Vagina (tissue), 1 donor: Measurements from ENCODE around the gene NPLOC4. TPM values are rescaled to one million over a fixed set of nuclear protein-coding genes. Genes with fewer than 3 reads are reported as not detected.

ENCODE experiments used
- small RNA-seq: library from RNA; depleted of rRNA; stranded (forward); fragments of <200 nt; gene quantifications from one replicate; pipeline ENCODE3, GENCODE V24; 2016
- total RNA-seq: library from RNA; depleted of rRNA; stranded (reverse); fragments of >200 nt; gene quantifications from one replicate; pipeline ENCODE4 v1.2.3, GENCODE V29; 2016

Gene NPLOC4
- total RNA-seq, 1 donor from 2014 or later: 68.3 TPM

Small RNA genes lying within 50 kb of the gene (small RNA-seq; reads per million reads assigned to genes)
- not detected for gene RF00019

Other genes with a start within 250 kb of the NPLOC4 start
- gene BAHCC1, start 241.7 kb downstream of the NPLOC4 start, total RNA-seq: 9.1 TPM
- 2,441 TPM for gene ACTG1, start 124.3 kb downstream of the NPLOC4 start, total RNA-seq
- 6.6 TPM for gene FSCN2, start 108.7 kb downstream of the NPLOC4 start, total RNA-seq
- gene FAAP100, start 84.8 kb downstream of the NPLOC4 start, total RNA-seq: 21.4 TPM
- gene TSPAN10, start 84 bp upstream of the NPLOC4 start, total RNA-seq: not detected
- gene PDE6G, start 19.4 kb upstream of the NPLOC4 start, total RNA-seq: not detected
- gene OXLD1, start 29.5 kb upstream of the NPLOC4 start, total RNA-seq: 43.0 TPM
- 13.8 TPM for gene CCDC137, start 29.6 kb upstream of the NPLOC4 start, total RNA-seq
- gene ARL16, start 46.7 kb upstream of the NPLOC4 start, total RNA-seq: 24.1 TPM
- 72.9 TPM for gene HGS, start 46.9 kb upstream of the NPLOC4 start, total RNA-seq
- 77.3 TPM for gene MRPL12, start 66.3 kb upstream of the NPLOC4 start, total RNA-seq
- gene SLC25A10, start 75.2 kb upstream of the NPLOC4 start, total RNA-seq: 2.9 TPM
- gene GCGR, start 167.0 kb upstream of the NPLOC4 start, total RNA-seq: not detected
- 64.1 TPM for gene MCRIP1, start 196.2 kb upstream of the NPLOC4 start, total RNA-seq
- gene PPP1R27, start 197.9 kb upstream of the NPLOC4 start, total RNA-seq: not detected
- gene P4HB, start 223.4 kb upstream of the NPLOC4 start, total RNA-seq: 463 TPM
- 120 TPM for gene ARHGDIA, start 234.2 kb upstream of the NPLOC4 start, total RNA-seq